Measurements from ENCODE around the gene FLOT1. TPM values are rescaled to one million over a fixed set of nuclear protein-coding genes. Genes with fewer than 3 reads are reported as not detected.

Gene FLOT1
- polyA plus RNA-seq, 1 donor (not counting 4 experiments of a cell fraction or from before 2014, with no cell fraction given) = 21.6 TPM

DNA sequence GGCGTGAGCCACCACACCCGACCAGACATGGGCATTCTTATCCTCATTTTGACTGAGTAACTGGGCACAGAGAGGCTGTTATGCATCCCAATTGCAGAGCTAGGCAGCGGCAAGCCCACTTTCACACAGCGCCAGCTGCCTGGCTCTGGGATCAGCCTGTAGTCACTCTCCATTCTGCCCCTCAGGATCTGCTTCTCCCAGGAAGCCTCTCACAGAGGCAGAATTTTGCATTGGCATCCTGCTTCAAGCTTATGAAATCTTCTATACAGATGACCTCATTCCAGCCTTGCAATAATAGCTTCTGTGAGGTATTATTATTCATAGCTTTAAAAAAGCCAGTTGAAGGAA is 38.9 kb upstream of the FLOT1 start:
- Histone ChIP-seq H3K4me3 (ENCODE audit: control insufficient read depth in 2 of 3, extremely low read depth in 1 of 3, insufficient read depth in 2 of 3, low read depth in 1 of 3, low read length in 3 of 3) (no peak overlapping the region), H3K9ac (ENCODE audit: control insufficient read depth, extremely low read depth, insufficient read depth, low read length) (peak overlapping the region; percentile 71), H3K9me3 (ENCODE audit: control insufficient read depth, low read depth, low read length) (no peaks in the 10 kb centered on the region), H3K79me2 (ENCODE audit: control insufficient read depth, insufficient read depth, low read length) (no peaks in the 10 kb centered on the region), H3K4me2 (ENCODE audit: control insufficient read depth, extremely low read depth, insufficient read depth, low read depth, low read length) (peak overlapping the region; percentile 83), H3K27ac (ENCODE audit: control insufficient read depth, insufficient read depth, low read length) (peak overlapping the region; percentile 95), H3K36me3 (ENCODE audit: control insufficient read depth in 2 of 2, extremely low read depth in 1 of 2, insufficient read depth in 2 of 2, low read length in 2 of 2) (no peaks in the 10 kb centered on the region), H4K20me1 (ENCODE audit: control insufficient read depth, extremely low read depth, insufficient read depth, low read length) (no peaks in the 10 kb centered on the region), H3K4me1 (ENCODE audit: control insufficient read depth, extremely low read depth, insufficient read depth, low read length) (peaks cover 38% of the 10 kb centered on the region), H3K27me3 (ENCODE audit: control insufficient read depth, extremely low read depth, insufficient read depth, low read length) (no peaks in the 10 kb centered on the region), H2AFZ (ENCODE audit: control insufficient read depth, low read length) (no peak overlapping the region), H3K9me1 (ENCODE audit: control insufficient read depth, extremely low read depth, insufficient read depth, low read length) (no peaks in the 10 kb centered on the region)
- no peak for DNase-seq (ENCODE audit: low read depth, low spot score)
- TF ChIP-seq EZH2 (IDR thresholded peaks at IDR 0.05; ENCODE audit: low read length) = no peak
- TF ChIP-seq, protein P1, sequence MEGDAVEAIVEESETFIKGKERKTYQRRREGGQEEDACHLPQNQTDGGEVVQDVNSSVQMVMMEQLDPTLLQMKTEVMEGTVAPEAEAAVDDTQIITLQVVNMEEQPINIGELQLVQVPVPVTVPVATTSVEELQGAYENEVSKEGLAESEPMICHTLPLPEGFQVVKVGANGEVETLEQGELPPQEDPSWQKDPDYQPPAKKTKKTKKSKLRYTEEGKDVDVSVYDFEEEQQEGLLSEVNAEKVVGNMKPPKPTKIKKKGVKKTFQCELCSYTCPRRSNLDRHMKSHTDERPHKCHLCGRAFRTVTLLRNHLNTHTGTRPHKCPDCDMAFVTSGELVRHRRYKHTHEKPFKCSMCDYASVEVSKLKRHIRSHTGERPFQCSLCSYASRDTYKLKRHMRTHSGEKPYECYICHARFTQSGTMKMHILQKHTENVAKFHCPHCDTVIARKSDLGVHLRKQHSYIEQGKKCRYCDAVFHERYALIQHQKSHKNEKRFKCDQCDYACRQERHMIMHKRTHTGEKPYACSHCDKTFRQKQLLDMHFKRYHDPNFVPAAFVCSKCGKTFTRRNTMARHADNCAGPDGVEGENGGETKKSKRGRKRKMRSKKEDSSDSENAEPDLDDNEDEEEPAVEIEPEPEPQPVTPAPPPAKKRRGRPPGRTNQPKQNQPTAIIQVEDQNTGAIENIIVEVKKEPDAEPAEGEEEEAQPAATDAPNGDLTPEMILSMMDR (optimal IDR thresholded peaks at IDR 0.05 in 1 of 3, IDR thresholded peaks at IDR 0.05 in 1 of 3, conservative IDR thresholded peaks at IDR 0.05 in 1 of 3; ENCODE audit: extremely low read depth in 1 of 3, insufficient read depth in 2 of 3, low read length in 3 of 3) = no peak
- FAIRE-seq = no peak
- dilution Hi-C loops (cut with MboI; ENCODE audit: extremely low pct_ligation_motif_present, low sequenced_read_pairs) = no loop called here

DNA sequence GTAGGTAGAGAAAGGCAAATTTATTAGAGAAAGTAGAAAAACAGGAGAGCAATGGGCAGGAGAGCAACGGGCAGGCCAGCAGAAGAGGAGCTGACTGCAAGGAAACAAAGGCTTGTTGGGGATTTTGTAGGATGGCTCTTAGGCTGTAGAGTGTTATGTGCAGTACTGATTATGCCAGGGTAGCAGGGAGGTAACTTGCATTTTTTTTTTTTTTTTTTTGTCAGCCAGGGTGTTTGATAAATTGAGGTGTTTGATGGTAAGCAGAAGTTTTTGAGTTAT is 38.1 kb upstream of the FLOT1 start:
- Histone ChIP-seq H4K20me1 (ENCODE audit: control insufficient read depth, extremely low read depth, insufficient read depth, low read length) (no peaks in the 10 kb centered on the region), H2AFZ (ENCODE audit: control insufficient read depth, low read length) (no peak overlapping the region), H3K4me3 (ENCODE audit: control insufficient read depth in 2 of 3, extremely low read depth in 1 of 3, insufficient read depth in 2 of 3, low read depth in 1 of 3, low read length in 3 of 3) (no peak overlapping the region), H3K27ac (ENCODE audit: control insufficient read depth, insufficient read depth, low read length) (peak overlapping the region; percentile 95), H3K4me1 (ENCODE audit: control insufficient read depth, extremely low read depth, insufficient read depth, low read length) (peaks cover 38% of the 10 kb centered on the region), H3K27me3 (ENCODE audit: control insufficient read depth, extremely low read depth, insufficient read depth, low read length) (no peaks in the 10 kb centered on the region), H3K9me3 (ENCODE audit: control insufficient read depth, low read depth, low read length) (no peaks in the 10 kb centered on the region), H3K36me3 (ENCODE audit: control insufficient read depth in 2 of 2, extremely low read depth in 1 of 2, insufficient read depth in 2 of 2, low read length in 2 of 2) (no peaks in the 10 kb centered on the region), H3K9me1 (ENCODE audit: control insufficient read depth, extremely low read depth, insufficient read depth, low read length) (no peaks in the 10 kb centered on the region), H3K79me2 (ENCODE audit: control insufficient read depth, insufficient read depth, low read length) (no peaks in the 10 kb centered on the region), H3K9ac (ENCODE audit: control insufficient read depth, extremely low read depth, insufficient read depth, low read length) (no peak overlapping the region), H3K4me2 (ENCODE audit: control insufficient read depth, extremely low read depth, insufficient read depth, low read depth, low read length) (no peak overlapping the region)
- FAIRE-seq (no peak), DNase-seq (ENCODE audit: low read depth, low spot score) (no peak)
- dilution Hi-C loops (cut with MboI; ENCODE audit: extremely low pct_ligation_motif_present, low sequenced_read_pairs) = no loop called here
- TF ChIP-seq, protein P1 (optimal IDR thresholded peaks at IDR 0.05 in 1 of 3, IDR thresholded peaks at IDR 0.05 in 1 of 3, conservative IDR thresholded peaks at IDR 0.05 in 1 of 3; ENCODE audit: extremely low read depth in 1 of 3, insufficient read depth in 2 of 3, low read length in 3 of 3) = no peak
- no peak for TF ChIP-seq EZH2 (IDR thresholded peaks at IDR 0.05; ENCODE audit: low read length)

Data from keratinocyte (primary cell).